Prostate gland (tissue), 2 donors: ENCODE data around the gene SYTL1.

Experiments
- CTCF ChIP-seq, 4 experiments: fragments of 200-600 bp in 2 of 4; fragments of 450-650 bp in 2 of 4; sonication (generic) in 2 of 4; IDR thresholded peaks; 1 replicate in 3 of 4; 2 replicates in 1 of 4; pipeline ENCODE4 v1.5.1; 2016 to 2019; ENCODE audit warnings: antibody characterized with exemption in 4 of 4, mild to moderate bottlenecking in 2 of 4, moderate library complexity in 2 of 4
- POLR2A ChIP-seq: fragments of 450-650 bp; IDR thresholded peaks from one replicate; pipeline ENCODE4 v1.6.1; 2016; ENCODE audit warnings: antibody characterized with exemption, mild to moderate bottlenecking

- TF ChIP-seq CTCF (IDR thresholded peaks at IDR 0.05) (no peak), POLR2A (no peak)
Measured at GRCh38 chr1:27303509-27303908, 38.3 kb upstream of the SYTL1 start.
